ENCODE data around the gene GALNT7.

DNA sequence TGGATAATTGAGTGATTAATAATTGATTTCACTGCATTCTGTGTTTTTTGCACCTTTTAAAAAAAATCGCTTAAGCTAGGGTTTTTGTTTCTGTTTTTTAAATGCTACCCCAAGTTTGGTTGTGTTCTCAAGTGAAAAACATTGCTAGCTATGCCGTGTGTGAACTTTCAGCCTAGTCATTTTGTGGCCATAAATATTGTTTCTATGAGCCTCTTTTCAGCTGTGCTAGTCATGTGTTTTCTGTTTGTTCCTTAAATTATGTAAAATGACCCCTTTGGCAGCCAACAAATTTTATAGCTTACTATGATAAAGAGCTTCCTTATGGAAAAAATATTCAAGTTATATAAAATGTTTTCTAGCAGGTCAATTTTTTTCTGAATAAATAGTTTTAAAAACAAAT, 59.1 kb downstream of the GALNT7 start:
- TF ChIP-seq SMC3 (IDR thresholded peaks at IDR 0.05; ENCODE audit: low read depth, low read length) = no peak
- TF ChIP-seq, protein P1, sequence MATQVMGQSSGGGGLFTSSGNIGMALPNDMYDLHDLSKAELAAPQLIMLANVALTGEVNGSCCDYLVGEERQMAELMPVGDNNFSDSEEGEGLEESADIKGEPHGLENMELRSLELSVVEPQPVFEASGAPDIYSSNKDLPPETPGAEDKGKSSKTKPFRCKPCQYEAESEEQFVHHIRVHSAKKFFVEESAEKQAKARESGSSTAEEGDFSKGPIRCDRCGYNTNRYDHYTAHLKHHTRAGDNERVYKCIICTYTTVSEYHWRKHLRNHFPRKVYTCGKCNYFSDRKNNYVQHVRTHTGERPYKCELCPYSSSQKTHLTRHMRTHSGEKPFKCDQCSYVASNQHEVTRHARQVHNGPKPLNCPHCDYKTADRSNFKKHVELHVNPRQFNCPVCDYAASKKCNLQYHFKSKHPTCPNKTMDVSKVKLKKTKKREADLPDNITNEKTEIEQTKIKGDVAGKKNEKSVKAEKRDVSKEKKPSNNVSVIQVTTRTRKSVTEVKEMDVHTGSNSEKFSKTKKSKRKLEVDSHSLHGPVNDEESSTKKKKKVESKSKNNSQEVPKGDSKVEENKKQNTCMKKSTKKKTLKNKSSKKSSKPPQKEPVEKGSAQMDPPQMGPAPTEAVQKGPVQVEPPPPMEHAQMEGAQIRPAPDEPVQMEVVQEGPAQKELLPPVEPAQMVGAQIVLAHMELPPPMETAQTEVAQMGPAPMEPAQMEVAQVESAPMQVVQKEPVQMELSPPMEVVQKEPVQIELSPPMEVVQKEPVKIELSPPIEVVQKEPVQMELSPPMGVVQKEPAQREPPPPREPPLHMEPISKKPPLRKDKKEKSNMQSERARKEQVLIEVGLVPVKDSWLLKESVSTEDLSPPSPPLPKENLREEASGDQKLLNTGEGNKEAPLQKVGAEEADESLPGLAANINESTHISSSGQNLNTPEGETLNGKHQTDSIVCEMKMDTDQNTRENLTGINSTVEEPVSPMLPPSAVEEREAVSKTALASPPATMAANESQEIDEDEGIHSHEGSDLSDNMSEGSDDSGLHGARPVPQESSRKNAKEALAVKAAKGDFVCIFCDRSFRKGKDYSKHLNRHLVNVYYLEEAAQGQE (IDR thresholded peaks at IDR 0.05; ENCODE audit: low read depth, low read length) = no peak
- TF ChIP-seq, protein P2, sequence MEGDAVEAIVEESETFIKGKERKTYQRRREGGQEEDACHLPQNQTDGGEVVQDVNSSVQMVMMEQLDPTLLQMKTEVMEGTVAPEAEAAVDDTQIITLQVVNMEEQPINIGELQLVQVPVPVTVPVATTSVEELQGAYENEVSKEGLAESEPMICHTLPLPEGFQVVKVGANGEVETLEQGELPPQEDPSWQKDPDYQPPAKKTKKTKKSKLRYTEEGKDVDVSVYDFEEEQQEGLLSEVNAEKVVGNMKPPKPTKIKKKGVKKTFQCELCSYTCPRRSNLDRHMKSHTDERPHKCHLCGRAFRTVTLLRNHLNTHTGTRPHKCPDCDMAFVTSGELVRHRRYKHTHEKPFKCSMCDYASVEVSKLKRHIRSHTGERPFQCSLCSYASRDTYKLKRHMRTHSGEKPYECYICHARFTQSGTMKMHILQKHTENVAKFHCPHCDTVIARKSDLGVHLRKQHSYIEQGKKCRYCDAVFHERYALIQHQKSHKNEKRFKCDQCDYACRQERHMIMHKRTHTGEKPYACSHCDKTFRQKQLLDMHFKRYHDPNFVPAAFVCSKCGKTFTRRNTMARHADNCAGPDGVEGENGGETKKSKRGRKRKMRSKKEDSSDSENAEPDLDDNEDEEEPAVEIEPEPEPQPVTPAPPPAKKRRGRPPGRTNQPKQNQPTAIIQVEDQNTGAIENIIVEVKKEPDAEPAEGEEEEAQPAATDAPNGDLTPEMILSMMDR (IDR thresholded peaks at IDR 0.05) = no peak
- TF ChIP-seq, protein P3, sequence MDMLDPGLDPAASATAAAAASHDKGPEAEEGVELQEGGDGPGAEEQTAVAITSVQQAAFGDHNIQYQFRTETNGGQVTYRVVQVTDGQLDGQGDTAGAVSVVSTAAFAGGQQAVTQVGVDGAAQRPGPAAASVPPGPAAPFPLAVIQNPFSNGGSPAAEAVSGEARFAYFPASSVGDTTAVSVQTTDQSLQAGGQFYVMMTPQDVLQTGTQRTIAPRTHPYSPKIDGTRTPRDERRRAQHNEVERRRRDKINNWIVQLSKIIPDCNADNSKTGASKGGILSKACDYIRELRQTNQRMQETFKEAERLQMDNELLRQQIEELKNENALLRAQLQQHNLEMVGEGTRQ (IDR thresholded peaks at IDR 0.05; ENCODE audit: borderline replicate concordance, low read depth, low read length) = no peak
- no peak for TF ChIP-seq NFIC (IDR thresholded peaks at IDR 0.05; ENCODE audit: borderline replicate concordance)
